SK-N-SH (cell line): Measurements from ENCODE around the gene SLC39A3. TPM values are rescaled to one million over a fixed set of nuclear protein-coding genes. Genes with fewer than 3 reads are reported as not detected.

Experiments used
- CTCF ChIA-PET: fragments of 300-600, 350-600 bp; formaldehyde crosslinking; extraction: SDS; loops from one replicate; lab custom pipeline; 2021; lab: Yijun Ruan, JAX
- POLR2A ChIA-PET: fragments of 350-600 bp; sonication (Branson Sonifier 250); formaldehyde crosslinking; extraction: SDS; loops from one replicate; lab custom pipeline; 2020; ENCODE audit warnings: antibody characterized with exemption, inconsistent platforms; lab: Yijun Ruan, JAX
- DNase-seq: peaks from one replicate; pipeline ENCODE4 v3.0.0; 2012
- H2AFZ ChIP-seq: fragments of 200-600 bp; sonication (generic); 2 replicates; pipeline ENCODE4 v1.8.1; 2016; ENCODE audit warnings: antibody characterized with exemption, mild to moderate bottlenecking, low read depth
- H3F3A ChIP-seq: fragments of 200-600 bp; sonication (generic); replicated peaks from 2 replicates; pipeline ENCODE3; 2016; ENCODE audit warnings: antibody characterized with exemption, mild to moderate bottlenecking; ENCODE audit not compliant: insufficient read depth
- H3K27ac ChIP-seq, 2 experiments: fragments of 200-500 bp in 1 of 2; fragments of 200-600 bp in 1 of 2; sonication (Bioruptor generic) in 1 of 2; sonication (generic), shearing (Covaris generic) in 1 of 2; 2 replicates each; pipeline versions ENCODE4 v1.5.1 to v1.6.1; 2014 to 2016; ENCODE audit warnings: low read depth in 2 of 2, inconsistent platforms in 1 of 2, low read length in 1 of 2, mild to moderate bottlenecking in 1 of 2, mixed read lengths in 1 of 2
- H3K27me3 ChIP-seq: fragments of 200-600 bp; sonication (generic), shearing (Covaris generic); 2 replicates; pipeline ENCODE4 v1.6.1; 2016; ENCODE audit warnings: mixed run types; ENCODE audit not compliant: insufficient read depth
- H3K36me3 ChIP-seq, 2 experiments: fragments of 200-500 bp in 1 of 2; fragments of 200-600 bp in 1 of 2; sonication (Bioruptor generic) in 1 of 2; sonication (generic) in 1 of 2; replicated peaks in 1 of 2; 2 replicates each; pipeline versions ENCODE3 to v1.5.1; 2014 to 2016; ENCODE audit warnings: low read length in 1 of 2, mild to moderate bottlenecking in 1 of 2; ENCODE audit not compliant: insufficient read depth in 2 of 2, control insufficient read depth in 1 of 2
- H3K4me1 ChIP-seq, 2 experiments: fragments of 200-500 bp in 1 of 2; fragments of 200-600 bp in 1 of 2; sonication (Bioruptor generic) in 1 of 2; sonication (generic), shearing (Covaris generic) in 1 of 2; 2 replicates each; pipeline versions ENCODE4 v1.5.1 to v1.6.1; 2014 to 2016; ENCODE audit warnings: low read depth in 1 of 2, low read length in 1 of 2, mixed run types in 1 of 2; ENCODE audit not compliant: insufficient read depth in 2 of 2, control insufficient read depth in 1 of 2
- H3K4me2 ChIP-seq: fragments of 200-600 bp; sonication (generic), shearing (Covaris generic); 2 replicates; pipeline ENCODE4 v1.6.1; 2017; ENCODE audit warnings: mixed run types
- H3K4me3 ChIP-seq, 2 experiments: fragments of 200-500 bp in 1 of 2; fragments of 200-600 bp in 1 of 2; sonication (Bioruptor generic) in 1 of 2; sonication (generic), shearing (Covaris generic) in 1 of 2; 2 replicates each; pipeline versions ENCODE4 v1.5.1 to v1.8.1; 2014 to 2016; ENCODE audit warnings: low read depth in 2 of 2, inconsistent platforms in 1 of 2, low read length in 1 of 2, mild to moderate bottlenecking in 1 of 2, mixed read lengths in 1 of 2, moderate library complexity in 1 of 2
- H3K79me2 ChIP-seq: fragments of 200-600 bp; sonication (generic); 2 replicates; pipeline ENCODE4 v1.8.1; 2017; ENCODE audit warnings: mild to moderate bottlenecking; ENCODE audit not compliant: insufficient read depth
- H3K9ac ChIP-seq: fragments of 200-600 bp; sonication (generic); 2 replicates; pipeline ENCODE4 v1.6.1; 2017; ENCODE audit warnings: mixed run types
- H3K9me2 ChIP-seq: fragments of 200-600 bp; sonication (generic); 2 replicates; pipeline ENCODE4 v1.6.1; 2017; ENCODE audit warnings: mixed run types
- H3K9me3 ChIP-seq: fragments of 200-600 bp; sonication (generic); 2 replicates; pipeline ENCODE4 v1.6.1; 2017; ENCODE audit warnings: mixed run types, mild to moderate bottlenecking, moderate library complexity
- H4K20me1 ChIP-seq: fragments of 200-600 bp; sonication (generic); 2 replicates; pipeline ENCODE4 v1.6.1; 2017; ENCODE audit warnings: mild to moderate bottlenecking, mixed run types; ENCODE audit not compliant: insufficient read depth
- ELF1 ChIP-seq: IDR thresholded peaks from 2 replicates; pipeline ENCODE4 v1.4.0; 2012
- EZH2phosphoT487 ChIP-seq: fragments of 200-600 bp; sonication (generic); IDR thresholded peaks from 2 replicates; pipeline ENCODE4 v1.6.1; 2017; ENCODE audit warnings: low read depth, mixed run types, mild to moderate bottlenecking, antibody characterized with exemption, moderate library complexity, borderline replicate concordance
- GABPA ChIP-seq: IDR thresholded peaks from 2 replicates; pipeline ENCODE4 v1.4.0; 2012; ENCODE audit warnings: low read depth, mild to moderate bottlenecking
- JUND ChIP-seq: IDR thresholded peaks from 2 replicates; pipeline ENCODE4 v1.4.0; 2012
- MEF2A ChIP-seq: IDR thresholded peaks from 2 replicates; pipeline ENCODE4 v1.4.0; 2012; ENCODE audit warnings: low read depth, borderline replicate concordance
- NFIC ChIP-seq: IDR thresholded peaks from 2 replicates; pipeline ENCODE4 v1.4.0; 2012; ENCODE audit warnings: borderline replicate concordance
- POLR2AphosphoS5 ChIP-seq: IDR thresholded peaks from 2 replicates; pipeline ENCODE4 v1.6.1; 2012; ENCODE audit warnings: low read depth, low read length
- RFX5 ChIP-seq: IDR thresholded peaks from 2 replicates; pipeline ENCODE4 v1.6.1; 2012; ENCODE audit warnings: mild to moderate bottlenecking, improper control_type of control experiment, low read length
- SIN3A ChIP-seq: IDR thresholded peaks from 2 replicates; pipeline ENCODE4 v1.6.1; 2012; ENCODE audit warnings: low read depth, mild to moderate bottlenecking, low read length, moderate library complexity, borderline replicate concordance
- TCF12 ChIP-seq: IDR thresholded peaks from 2 replicates; pipeline ENCODE4 v1.4.0; 2012
- YY1 ChIP-seq: IDR thresholded peaks from 2 replicates; pipeline ENCODE4 v1.4.0; 2012; ENCODE audit warnings: low read depth, mild to moderate bottlenecking
- WGBS: methylation state at CpG from one replicate; pipeline ENCODE4 v1.1.6; 2017; ENCODE audit warnings: low lambda C conversion rate; 5-methylcytosine and 5-hydroxymethylcytosine counted together
- polyA plus RNA-seq, 3 experiments: library from polyadenylated mRNA; depleted of rRNA; stranded (reverse); fragments of >200 nt; gene quantifications; 2 replicates each; pipeline ENCODE4 v1.2.3, GENCODE V29; 2012
- TF ChIP-seq, protein P1 (sequence below): IDR thresholded peaks from 2 replicates; pipeline ENCODE4 v1.4.0; 2012; ENCODE audit warnings: low read depth, borderline replicate concordance
- TF ChIP-seq, protein P2 (sequence below): fragments of 150-350 bp; IDR thresholded peaks from 2 replicates; pipeline ENCODE4 v1.6.1; 2016; ENCODE audit warnings: mild to moderate bottlenecking, low read depth, low read length
- TF ChIP-seq, protein P3 (sequence below): fragments of 150-350 bp; IDR thresholded peaks from 2 replicates; pipeline ENCODE4 v1.6.1; 2017; ENCODE audit warnings: antibody characterized with exemption, low read length, low read depth, borderline replicate concordance

Gene SLC39A3
- polyA plus RNA-seq, 1 of the 3 experiments (the other 2 are of a cell fraction) = 45.2 TPM

DNA sequence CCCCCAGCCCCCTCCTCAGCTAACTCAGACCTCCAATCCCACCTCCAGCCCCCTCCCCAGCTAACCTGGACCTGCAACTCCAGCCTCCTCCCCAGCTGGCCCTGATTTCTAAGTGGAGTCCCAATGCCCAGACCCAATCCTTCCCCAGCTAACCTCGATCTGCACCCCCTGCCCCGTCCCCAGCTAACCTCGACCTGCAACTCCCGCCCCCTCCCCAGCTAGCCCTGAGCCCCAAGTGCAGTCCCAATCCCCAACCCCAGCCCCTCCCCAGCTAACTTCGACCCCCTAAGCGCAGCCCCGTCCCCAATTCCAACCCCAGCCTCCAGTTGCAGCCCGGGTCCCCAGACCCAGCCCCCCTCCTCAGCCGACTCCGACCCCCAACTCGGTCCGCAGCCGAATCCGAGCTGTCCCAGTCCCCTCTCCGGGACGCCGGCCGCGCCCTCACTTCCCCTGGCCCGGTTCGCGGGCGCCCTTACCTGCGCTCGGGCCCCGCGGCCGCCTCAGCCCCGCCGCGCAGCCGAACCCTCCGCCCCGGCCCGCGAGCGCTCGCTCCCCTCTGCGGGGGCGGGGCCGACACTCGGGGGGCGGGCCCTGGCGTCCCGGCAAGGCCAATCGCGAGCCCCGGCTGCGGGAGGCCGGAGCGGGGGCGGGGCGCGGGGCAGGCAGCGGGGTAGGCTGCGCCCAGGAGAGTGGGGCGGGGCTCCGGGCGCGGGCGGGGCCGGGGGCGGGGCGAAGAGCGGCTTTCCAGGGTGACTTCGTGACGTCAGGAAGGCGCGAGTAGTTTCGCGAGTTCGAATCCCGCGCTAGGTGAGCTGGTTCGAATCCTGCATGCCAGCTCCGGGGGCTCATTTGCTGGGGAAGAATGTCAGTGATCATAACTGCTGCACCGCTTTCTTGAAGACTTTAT lies 37.4 kb downstream of the SLC39A3 start, which contains the start of gene GNG7:
Gene GNG7, minus strand, starts transcription at position 525 of the 907 bp plus-strand sequence. CDS start 182,006 bp downstream, outside the sequence.
- Histone ChIP-seq H3K9me2 (no peaks in the 10 kb centered on the region), H3K4me2 (peak within 1 kb of the TSS; percentile 71), H3K36me3 (no peaks in the 10 kb centered on the region), H3K4me1 (peaks cover 0 to 5% of the 10 kb centered on the region in 2 experiments; a peak in 1 of 4 replicates), H4K20me1 (no peaks in the 10 kb centered on the region), H3K9ac (peak within 1 kb of the TSS; percentile 36; the same call in 1 of the 2 replicates), H3K27me3 (no peaks in the 10 kb centered on the region; the same call in 1 of the 2 replicates), H3K27ac (no peak within 1 kb of the TSS; a peak in 1 of 4 replicates), H3K9me3 (no peaks in the 10 kb centered on the region), H2AFZ (peak within 1 kb of the TSS; percentile 89), H3K4me3 (peak within 1 kb of the TSS; percentile 59 to 65), H3K79me2 (no peaks in the 10 kb centered on the region), H3F3A (no peaks in the 10 kb centered on the region)
- TF ChIP-seq YY1 = no peak
- no peak for TF ChIP-seq JUND
- no peak for TF ChIP-seq GABPA
- DNase-seq = peak; percentile 100
- CTCF ChIA-PET = interaction anchor here (0.7 to 3.5 kb wide), 6 partner anchors 17 to 65 kb away, joined by 3 to 14 read pairs (median 4); no protein-coding TSS in a partner anchor
- 3% methylated on average over 40 of the region's 77 CpGs for WGBS
- POLR2A ChIA-PET = interaction anchor here (1.1 kb wide), 1 partner anchor 18 kb away, joined by 3 read pairs; no protein-coding TSS in a partner anchor

DNA sequence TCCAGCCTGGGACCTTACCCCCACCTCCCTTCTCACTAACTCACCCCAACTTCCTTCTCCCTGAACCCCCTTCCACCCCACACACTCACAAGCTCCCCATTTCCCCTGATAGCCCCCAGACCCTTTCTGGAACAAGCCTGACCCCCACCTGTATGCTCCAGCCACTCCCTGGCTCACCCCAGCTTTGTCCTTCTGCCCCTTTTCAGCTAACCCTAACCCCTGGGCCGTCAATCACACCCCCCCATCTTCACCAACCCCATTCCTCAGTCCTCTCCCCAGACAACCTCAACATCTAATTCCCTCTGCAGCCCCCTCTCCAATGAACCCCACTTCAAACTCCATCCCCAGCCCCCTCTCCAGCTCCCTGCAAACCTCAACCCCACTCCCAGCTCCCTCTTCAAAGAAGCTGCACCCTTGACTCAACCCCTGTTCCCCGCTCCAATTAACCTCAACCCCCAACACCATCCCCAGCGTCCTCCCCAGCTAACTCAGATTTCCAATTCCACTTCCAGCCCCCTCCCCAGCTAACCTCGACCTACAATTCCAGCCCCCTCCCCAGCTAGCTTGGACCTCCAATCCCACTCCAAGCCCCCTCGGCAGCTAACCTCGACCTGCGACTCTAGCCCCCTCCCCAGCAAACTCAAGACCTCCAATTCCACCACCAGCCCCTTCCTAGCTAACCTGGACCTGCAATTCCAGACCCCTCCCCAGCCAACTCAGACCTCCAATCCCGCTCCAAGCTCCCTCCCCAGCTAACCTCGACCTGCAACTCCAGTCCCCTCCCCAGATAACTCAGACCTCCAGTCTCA lies 38.3 kb downstream of the SLC39A3 start:
- peaks cover 0 to 5% of the 10 kb centered on the region in 2 experiments; a peak in 1 of 4 replicates for H3K4me1 ChIP-seq
- no peak for DNase-seq
- no peaks in the 10 kb centered on the region for H3F3A ChIP-seq
- H3K9ac ChIP-seq = no peak overlapping the region
- H3K27ac ChIP-seq = no peak overlapping the region
- no peak overlapping the region for H2AFZ ChIP-seq
- 12% methylated on average over 9 of the region's 9 CpGs for WGBS
- H3K79me2 ChIP-seq = no peaks in the 10 kb centered on the region
- H3K27me3 ChIP-seq = no peaks in the 10 kb centered on the region; the same call in 1 of the 2 replicates
- H3K9me2 ChIP-seq = no peaks in the 10 kb centered on the region
- no peaks in the 10 kb centered on the region for H3K36me3 ChIP-seq
- H3K9me3 ChIP-seq = no peaks in the 10 kb centered on the region
- POLR2A ChIA-PET = interaction anchor here (1.1 kb wide), 1 partner anchor 18 kb away, joined by 3 read pairs; no protein-coding TSS in a partner anchor
- TF ChIP-seq, protein P1, sequence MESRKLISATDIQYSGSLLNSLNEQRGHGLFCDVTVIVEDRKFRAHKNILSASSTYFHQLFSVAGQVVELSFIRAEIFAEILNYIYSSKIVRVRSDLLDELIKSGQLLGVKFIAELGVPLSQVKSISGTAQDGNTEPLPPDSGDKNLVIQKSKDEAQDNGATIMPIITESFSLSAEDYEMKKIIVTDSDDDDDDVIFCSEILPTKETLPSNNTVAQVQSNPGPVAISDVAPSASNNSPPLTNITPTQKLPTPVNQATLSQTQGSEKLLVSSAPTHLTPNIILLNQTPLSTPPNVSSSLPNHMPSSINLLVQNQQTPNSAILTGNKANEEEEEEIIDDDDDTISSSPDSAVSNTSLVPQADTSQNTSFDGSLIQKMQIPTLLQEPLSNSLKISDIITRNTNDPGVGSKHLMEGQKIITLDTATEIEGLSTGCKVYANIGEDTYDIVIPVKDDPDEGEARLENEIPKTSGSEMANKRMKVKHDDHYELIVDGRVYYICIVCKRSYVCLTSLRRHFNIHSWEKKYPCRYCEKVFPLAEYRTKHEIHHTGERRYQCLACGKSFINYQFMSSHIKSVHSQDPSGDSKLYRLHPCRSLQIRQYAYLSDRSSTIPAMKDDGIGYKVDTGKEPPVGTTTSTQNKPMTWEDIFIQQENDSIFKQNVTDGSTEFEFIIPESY = no peak
- TF ChIP-seq SIN3A (no peak), MEF2A (no peak), ELF1 (no peak), TCF12 (no peak), NFIC (no peak), EZH2phosphoT487 (no peak), RFX5 (no peak), POLR2AphosphoS5 (no peak)
- TF ChIP-seq, protein P2, sequence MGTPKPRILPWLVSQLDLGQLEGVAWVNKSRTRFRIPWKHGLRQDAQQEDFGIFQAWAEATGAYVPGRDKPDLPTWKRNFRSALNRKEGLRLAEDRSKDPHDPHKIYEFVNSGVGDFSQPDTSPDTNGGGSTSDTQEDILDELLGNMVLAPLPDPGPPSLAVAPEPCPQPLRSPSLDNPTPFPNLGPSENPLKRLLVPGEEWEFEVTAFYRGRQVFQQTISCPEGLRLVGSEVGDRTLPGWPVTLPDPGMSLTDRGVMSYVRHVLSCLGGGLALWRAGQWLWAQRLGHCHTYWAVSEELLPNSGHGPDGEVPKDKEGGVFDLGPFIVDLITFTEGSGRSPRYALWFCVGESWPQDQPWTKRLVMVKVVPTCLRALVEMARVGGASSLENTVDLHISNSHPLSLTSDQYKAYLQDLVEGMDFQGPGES = no peak
- TF ChIP-seq, protein P3, sequence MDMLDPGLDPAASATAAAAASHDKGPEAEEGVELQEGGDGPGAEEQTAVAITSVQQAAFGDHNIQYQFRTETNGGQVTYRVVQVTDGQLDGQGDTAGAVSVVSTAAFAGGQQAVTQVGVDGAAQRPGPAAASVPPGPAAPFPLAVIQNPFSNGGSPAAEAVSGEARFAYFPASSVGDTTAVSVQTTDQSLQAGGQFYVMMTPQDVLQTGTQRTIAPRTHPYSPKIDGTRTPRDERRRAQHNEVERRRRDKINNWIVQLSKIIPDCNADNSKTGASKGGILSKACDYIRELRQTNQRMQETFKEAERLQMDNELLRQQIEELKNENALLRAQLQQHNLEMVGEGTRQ = no peak
- TF ChIP-seq, all 33 proteins: peak for 0
- H4K20me1 ChIP-seq = no peaks in the 10 kb centered on the region
- peak overlapping the region; percentile 59 to 65 for H3K4me3 ChIP-seq
- peak overlapping the region; percentile 71 for H3K4me2 ChIP-seq
- CTCF ChIA-PET = interaction anchor here (0.7 to 3.5 kb wide), 4 partner anchors 16 to 64 kb away, joined by 3 to 14 read pairs (median 3); no protein-coding TSS in a partner anchor
